B cell (primary cell): ENCODE measurements around the gene NUDT4B.
"Not testable (repeated sequence)": the region's sequence is repeated elsewhere in the genome, so short reads cannot be mapped to it uniquely, and the experiment has no call there.

Experiments
- EZH2 ChIP-seq: IDR thresholded peaks from 2 replicates; pipeline ENCODE4 v1.6.1; 2012; ENCODE audit warnings: borderline replicate concordance, low read depth, mild to moderate bottlenecking, moderate library complexity, low read length; ENCODE audit not compliant: insufficient read depth, poor library complexity, severe bottlenecking
- TF ChIP-seq, protein P1 (sequence below): fragments of 200-600 bp; IDR thresholded peaks from one replicate; pipeline ENCODE4 v1.8.0; 2022; ENCODE audit warnings: antibody characterized with exemption, mild to moderate bottlenecking

- TF ChIP-seq, protein P1, sequence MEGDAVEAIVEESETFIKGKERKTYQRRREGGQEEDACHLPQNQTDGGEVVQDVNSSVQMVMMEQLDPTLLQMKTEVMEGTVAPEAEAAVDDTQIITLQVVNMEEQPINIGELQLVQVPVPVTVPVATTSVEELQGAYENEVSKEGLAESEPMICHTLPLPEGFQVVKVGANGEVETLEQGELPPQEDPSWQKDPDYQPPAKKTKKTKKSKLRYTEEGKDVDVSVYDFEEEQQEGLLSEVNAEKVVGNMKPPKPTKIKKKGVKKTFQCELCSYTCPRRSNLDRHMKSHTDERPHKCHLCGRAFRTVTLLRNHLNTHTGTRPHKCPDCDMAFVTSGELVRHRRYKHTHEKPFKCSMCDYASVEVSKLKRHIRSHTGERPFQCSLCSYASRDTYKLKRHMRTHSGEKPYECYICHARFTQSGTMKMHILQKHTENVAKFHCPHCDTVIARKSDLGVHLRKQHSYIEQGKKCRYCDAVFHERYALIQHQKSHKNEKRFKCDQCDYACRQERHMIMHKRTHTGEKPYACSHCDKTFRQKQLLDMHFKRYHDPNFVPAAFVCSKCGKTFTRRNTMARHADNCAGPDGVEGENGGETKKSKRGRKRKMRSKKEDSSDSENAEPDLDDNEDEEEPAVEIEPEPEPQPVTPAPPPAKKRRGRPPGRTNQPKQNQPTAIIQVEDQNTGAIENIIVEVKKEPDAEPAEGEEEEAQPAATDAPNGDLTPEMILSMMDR, result not testable (repeated sequence)
- not testable (repeated sequence) for TF ChIP-seq EZH2
Measured at GRCh38 chr1:148708779-148709333, 39.7 kb upstream of the NUDT4B start.
